ENCODE data around the gene PDX1.

PDX1 gene

GRCh38 chr13:27969866-27970229 is 50.0 kb downstream of the PDX1 start:
- no peak overlapping the region for H3K4me3 ChIP-seq (ENCODE audit: low read depth, low read length)
- TF ChIP-seq CTCF (IDR thresholded peaks at IDR 0.05; ENCODE audit: borderline replicate concordance, insufficient read depth, low read depth, low read length) = no peak

GRCh38 chr13:27970382-27971235 is 50.8 kb downstream of the PDX1 start:
- no peak overlapping the region for H3K4me3 ChIP-seq (ENCODE audit: low read depth, low read length)
- TF ChIP-seq CTCF (IDR thresholded peaks at IDR 0.05; ENCODE audit: borderline replicate concordance, insufficient read depth, low read depth, low read length) = no peak

GRCh38 chr13:27971236-27971645 is 51.4 kb downstream of the PDX1 start:
- no peak overlapping the region for H3K4me3 ChIP-seq (ENCODE audit: low read depth, low read length)
- TF ChIP-seq CTCF (IDR thresholded peaks at IDR 0.05; ENCODE audit: borderline replicate concordance, insufficient read depth, low read depth, low read length) = no peak

GRCh38 chr13:27971776-27972477 is 52.1 kb downstream of the PDX1 start:
- H3K4me3 ChIP-seq (ENCODE audit: low read depth, low read length) = no peak overlapping the region
- TF ChIP-seq CTCF (IDR thresholded peaks at IDR 0.05; ENCODE audit: borderline replicate concordance, insufficient read depth, low read depth, low read length) = no peak

GRCh38 chr13:27972478-27972820 is 52.6 kb downstream of the PDX1 start:
- TF ChIP-seq CTCF (IDR thresholded peaks at IDR 0.05; ENCODE audit: borderline replicate concordance, insufficient read depth, low read depth, low read length) = no peak

GRCh38 chr13:27973291-27973690 is 53.5 kb downstream of the PDX1 start:
- H3K4me3 ChIP-seq (ENCODE audit: low read depth, low read length) = no peak overlapping the region
- no peak for TF ChIP-seq CTCF (IDR thresholded peaks at IDR 0.05; ENCODE audit: borderline replicate concordance, insufficient read depth, low read depth, low read length)

More at GRCh38 chr13:27972478-27972820, 52.6 kb downstream of the PDX1 start:
- no peak overlapping the region for H3K4me3 ChIP-seq (ENCODE audit: low read depth, low read length)

Data from GM12875 (cell line).